Muscle of leg (tissue), 11 donors: ENCODE data around the gene TMEM128. TPM values are rescaled to one million over a fixed set of nuclear protein-coding genes. Genes with fewer than 3 reads are reported as not detected.
"Not testable (repeated sequence)": the region's sequence is repeated elsewhere in the genome, so short reads cannot be mapped to it uniquely, and the experiment has no call there.

ENCODE experiments used
- DNase-seq: peaks from one replicate; pipeline ENCODE4 v3.0.0; 2013
- H3K27ac ChIP-seq: one replicate; pipeline ENCODE4 v1.5.1; 2013; ENCODE audit warnings: mild to moderate bottlenecking, low read length, control low read depth
- H3K27me3 ChIP-seq: one replicate; pipeline ENCODE4 v1.6.1; 2013; ENCODE audit warnings: low read length; ENCODE audit not compliant: control insufficient read depth, insufficient read depth
- H3K36me3 ChIP-seq: one replicate; pipeline ENCODE4 v1.6.1; 2013; ENCODE audit warnings: low read length; ENCODE audit not compliant: control insufficient read depth, insufficient read depth
- H3K4me1 ChIP-seq: one replicate; pipeline ENCODE4 v1.6.1; 2013; ENCODE audit warnings: low read length; ENCODE audit not compliant: control insufficient read depth, insufficient read depth
- H3K4me3 ChIP-seq: one replicate; pipeline ENCODE4 v1.5.1; 2013; ENCODE audit warnings: low read length, control low read depth
- H3K9me3 ChIP-seq: replicated peaks from 2 replicates; pipeline ENCODE4 v1.6.1; 2013; ENCODE audit warnings: low read depth, low read length; ENCODE audit not compliant: control insufficient read depth
- WGBS: methylation state at CpG from one replicate; pipeline ENCODE4 v1.1.5; 2013; ENCODE audit warnings: missing lambda C conversion rate; ENCODE audit not compliant: insufficient coverage; 5-methylcytosine and 5-hydroxymethylcytosine counted together
- polyA plus RNA-seq, 8 donors: library from polyadenylated mRNA; unstranded; fragments of 120-200 nt; gene quantifications; one replicate each; pipeline versions ENCODE4 v1.2.1 to v1.2.3, GENCODE V29; 2013; ENCODE audit warnings: inconsistent platforms in 1 of 8, low replicate concordance in 1 of 8; ENCODE audit not compliant: insufficient read length in 8 of 8, insufficient read depth in 1 of 8
- total RNA-seq: library from RNA; stranded (reverse); fragments of 120-200 nt; gene quantifications from one replicate; pipeline ENCODE4 v1.2.4, GENCODE V29; 2013

Gene TMEM128
- total and polyA plus RNA-seq, 9 donors: 17.2 to 24.7 (median 19.8) TPM

GRCh38 chr4:4204401-4204745 lies 43.6 kb downstream of the TMEM128 start:
- Histone ChIP-seq H3K4me1 (no peaks in the 10 kb centered on the region), H3K4me3 (no peak overlapping the region), H3K9me3 (no peaks in the 10 kb centered on the region), H3K27me3 (peaks cover 3% of the 10 kb centered on the region), H3K27ac (no peak overlapping the region), H3K36me3 (no peaks in the 10 kb centered on the region)
- DNase-seq: no peak
- 92% methylated on average over 2 of the region's 3 CpGs for WGBS

- H3K27me3 ChIP-seq: peaks cover 3% of the 10 kb centered on the region
Measured at GRCh38 chr4:4203688-4204400, 44.2 kb downstream of the TMEM128 start.

GRCh38 chr4:4202510-4202909 lies 45.5 kb downstream of the TMEM128 start:
- Histone ChIP-seq H3K27ac (no peak overlapping the region), H3K27me3 (peaks cover 3% of the 10 kb centered on the region), H3K9me3 (no peaks in the 10 kb centered on the region), H3K4me3 (no peak overlapping the region), H3K4me1 (no peaks in the 10 kb centered on the region), H3K36me3 (no peaks in the 10 kb centered on the region)
- no peak for DNase-seq
- WGBS: 20% methylated on average over 1 of the region's 4 CpGs

More at GRCh38 chr4:4203688-4204400, 44.2 kb downstream of the TMEM128 start:
- WGBS: 64% methylated on average over 9 of the region's 10 CpGs
- H3K9me3 ChIP-seq: no peaks in the 10 kb centered on the region
- no peak for DNase-seq
- no peaks in the 10 kb centered on the region for H3K4me1 ChIP-seq
- no peaks in the 10 kb centered on the region for H3K36me3 ChIP-seq
- no peak overlapping the region for H3K4me3 ChIP-seq
- no peak overlapping the region for H3K27ac ChIP-seq

- H3K27me3 ChIP-seq: peaks cover 3% of the 10 kb centered on the region
- H3K9me3 ChIP-seq: no peaks in the 10 kb centered on the region
- WGBS: 39% methylated on average over 2 of the region's 4 CpGs
- DNase-seq: no peak
- no peak overlapping the region for H3K27ac ChIP-seq
- no peaks in the 10 kb centered on the region for H3K4me1 ChIP-seq
- H3K36me3 ChIP-seq: no peaks in the 10 kb centered on the region
- no peak overlapping the region for H3K4me3 ChIP-seq
Measured at GRCh38 chr4:4200624-4201023, 47.4 kb downstream of the TMEM128 start.

- 100% methylated on average over 1 of the region's 3 CpGs for WGBS
- H3K9me3 ChIP-seq: no peaks in the 10 kb centered on the region
- no peak overlapping the region for H3K4me3 ChIP-seq
- no peaks in the 10 kb centered on the region for H3K4me1 ChIP-seq
- H3K27me3 ChIP-seq: no peaks in the 10 kb centered on the region
- no peaks in the 10 kb centered on the region for H3K36me3 ChIP-seq
- no peak for DNase-seq
- no peak overlapping the region for H3K27ac ChIP-seq
Measured at GRCh38 chr4:4195354-4195753, 52.7 kb downstream of the TMEM128 start.

- not testable (repeated sequence) for H3K27ac ChIP-seq, H3K36me3 ChIP-seq, H3K9me3 ChIP-seq, DNase-seq, H3K4me3 ChIP-seq, H3K27me3 ChIP-seq, H3K4me1 ChIP-seq
- no CpG with 5 or more reads among the region's 3 CpGs for WGBS
Measured at GRCh38 chr4:4188557-4188956, 59.5 kb downstream of the TMEM128 start.

Other genes starting within 250 kb of the TMEM128 start
- gene OTOP1, start 21.3 kb downstream of the TMEM128 start, total RNA-seq: not detected
- not detected for gene OTOP1, start 21.3 kb downstream of the TMEM128 start, polyA plus RNA-seq
- 11.3 TPM for gene LYAR, start 41.9 kb upstream of the TMEM128 start, total RNA-seq
- 10 to 100 TPM; 13.1 to 19.3 (median 15.4) TPM for gene LYAR, start 41.9 kb upstream of the TMEM128 start, polyA plus RNA-seq
- gene ZBTB49, start 42.0 kb upstream of the TMEM128 start, total RNA-seq: 5.3 TPM
- 1 to 10 TPM; 4.0 to 5.9 (median 4.9) TPM for gene ZBTB49, start 42.0 kb upstream of the TMEM128 start, polyA plus RNA-seq
- 0.75 TPM for gene NSG1, start 138.9 kb upstream of the TMEM128 start, total RNA-seq
- 10 to 100 TPM in 1 of 8 donors, 1 to 10 TPM in 7; 1.8 to 12.2 (median 2.8) TPM for gene NSG1, start 138.9 kb upstream of the TMEM128 start, polyA plus RNA-seq